Body of pancreas (tissue), 4 donors: ENCODE results near the gene PPP3R1. TPM values are rescaled to one million over a fixed set of nuclear protein-coding genes. Genes with fewer than 3 reads are reported as not detected.

Experiments used
- ATAC-seq: fragments of 150-250 bp; one replicate; pipeline ENCODE4 v1.9.1; 2016
- DNase-seq, 4 donors: peaks; one replicate each; pipeline ENCODE4 v3.0.0-alpha.2; 2019
- H3K27ac ChIP-seq, 4 donors: fragments of 200-600 bp; sonication (generic); 1 replicate in 3 of 4; 2 replicates in 1 of 4; pipeline versions ENCODE4 v1.5.1 to v1.6.1; 2016 to 2019; ENCODE audit warnings: mild to moderate bottlenecking in 1 of 4, mixed read lengths in 1 of 4, moderate library complexity in 1 of 4
- H3K27me3 ChIP-seq, 2 donors: fragments of 200-600 bp; sonication (generic); one replicate each; pipeline ENCODE4 v1.6.0; 2016; ENCODE audit warnings: mild to moderate bottlenecking in 1 of 2
- H3K36me3 ChIP-seq, 2 donors: fragments of 200-600 bp; sonication (generic); replicated peaks in 1 of 2; 2 replicates each; pipeline ENCODE4 v1.5.1; 2016; ENCODE audit warnings: low read depth in 2 of 2; ENCODE audit not compliant: insufficient read depth in 1 of 2
- H3K4me1 ChIP-seq: fragments of 200-600 bp; sonication (generic); one replicate; pipeline ENCODE4 v1.6.0; 2016
- H3K4me3 ChIP-seq, 2 donors: fragments of 200-600 bp; sonication (generic); 1 replicate in 1 of 2; 2 replicates in 1 of 2; pipeline ENCODE4 v1.5.1; 2016 to 2019
- H3K9me3 ChIP-seq, 3 donors: fragments of 200-600 bp; sonication (generic); 1 replicate in 2 of 3; 2 replicates in 1 of 3; pipeline ENCODE4 v1.5.1; 2016
- CTCF ChIP-seq, 7 experiments: fragments of 450-650 bp in 4 of 7; fragments of 200-600 bp in 3 of 7; sonication (generic) in 3 of 7; IDR thresholded peaks; one replicate each; pipeline ENCODE4 v1.5.1; 2016 to 2019; ENCODE audit warnings: antibody characterized with exemption in 7 of 7
- POLR2A ChIP-seq, 3 donors: fragments of 450-650 bp; IDR thresholded peaks; one replicate each; pipeline ENCODE4 v1.6.1; 2016; ENCODE audit warnings: antibody characterized with exemption in 3 of 3, mild to moderate bottlenecking in 2 of 3
- WGBS, 2 donors: methylation state at CpG; one replicate each; pipeline ENCODE4 v1.1.5; 2017; 5-methylcytosine and 5-hydroxymethylcytosine counted together
- intact Hi-C: fragments of 100-400 bp; cut with DNase I; formaldehyde crosslinking; loops from one replicate; pipeline ENCODE4 v1.15.1; 2023
- total RNA-seq, 2 donors: library from RNA; depleted of rRNA; stranded (reverse); fragments of >200 nt; gene quantifications; one replicate each; pipeline ENCODE4 v1.1.0, GENCODE V29; 2016

Gene PPP3R1
- total RNA-seq, 2 donors from 2014 or later: 11.2 to 15.6 TPM

- H3K27me3 ChIP-seq: no peaks in the 10 kb centered on the region
- ATAC-seq (no peak), DNase-seq (no peak)
- H3K4me1 ChIP-seq: peaks cover 23% of the 10 kb centered on the region
- H3K27ac ChIP-seq: peak overlapping the region; percentile 80 to 97 (median 94)
- H3K9me3 ChIP-seq: no peaks in the 10 kb centered on the region
- TF ChIP-seq POLR2A (IDR thresholded peaks at IDR 0.05): no peak
- no peak for TF ChIP-seq CTCF (IDR thresholded peaks at IDR 0.05)
- H3K4me3 ChIP-seq: peak overlapping the region; percentile 76 to 89
- WGBS, 2 donors: 2% methylated on average over 15 of the region's 15 CpGs
- intact Hi-C loops: no loop called here
- H3K36me3 ChIP-seq: no peaks in the 10 kb centered on the region
These were observed 1.1 kb upstream of the PPP3R1 start for GRCh38 chr2:68253219-68254068.

DNA sequence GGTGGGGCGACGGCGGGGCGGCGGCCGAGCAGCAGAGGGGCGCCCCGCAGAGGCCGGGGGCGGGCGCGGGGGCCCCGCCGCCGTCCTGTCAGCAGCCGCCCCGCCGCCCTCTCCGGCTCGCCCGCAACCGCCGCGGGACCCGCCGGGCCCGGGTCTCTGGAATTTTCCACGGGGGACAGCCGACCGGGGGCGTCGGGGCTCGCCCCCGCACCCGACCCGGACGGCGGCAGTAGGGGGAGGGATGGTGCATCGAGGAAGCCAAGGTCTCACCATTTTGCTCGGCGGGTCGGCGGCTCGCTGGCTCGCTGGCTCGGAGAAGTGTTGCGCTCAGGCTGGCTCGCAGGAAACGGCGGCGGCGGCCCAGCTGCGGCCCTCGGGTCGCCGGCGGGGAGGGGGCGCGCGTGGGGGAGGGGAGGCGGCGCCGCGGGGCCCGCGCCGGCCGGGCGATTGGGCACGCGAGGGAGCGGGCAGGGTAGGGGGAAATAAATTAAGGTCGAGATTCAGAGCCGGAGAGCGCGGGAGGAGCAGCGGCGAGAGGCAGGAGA is 405 bp downstream of the PPP3R1 start:
- TF ChIP-seq CTCF (IDR thresholded peaks at IDR 0.05) (no peak), POLR2A (IDR thresholded peaks at IDR 0.05) (no peak)

GRCh38 chr2:68251187-68251854 is 1.0 kb downstream of the PPP3R1 start:
- Histone ChIP-seq H3K27me3 (no peaks in the 10 kb centered on the region), H3K27ac (peak overlapping the region; percentile 80 to 97 (median 94)), H3K4me3 (peak overlapping the region; percentile 40 to 52), H3K36me3 (no peaks in the 10 kb centered on the region), H3K9me3 (no peaks in the 10 kb centered on the region), H3K4me1 (peaks cover 45% of the 10 kb centered on the region)
- ATAC-seq (peak; percentile 68), DNase-seq (peak; percentile 81 to 91 (median 86))
- TF ChIP-seq POLR2A (IDR thresholded peaks at IDR 0.05): peak; percentile 11 to 74 (median 73)
- TF ChIP-seq CTCF (IDR thresholded peaks at IDR 0.05): peak; percentile 54 to 96 (median 84)
- 0 to 1% methylated on average over 35 to 41 of the region's 41 CpGs for WGBS, 2 donors
- intact Hi-C loops: no loop called here

More for the DNA sequence above, 405 bp downstream of the PPP3R1 start:
- peak in 3 of 4 donors; percentile 31 to 40 (median 36) for DNase-seq
- H3K4me3 ChIP-seq: peak overlapping the region; percentile 40 to 52
- H3K27me3 ChIP-seq: no peaks in the 10 kb centered on the region
- WGBS, 2 donors: 0 to 1% methylated on average over 6 to 66 of the region's 78 CpGs
- peak overlapping the region; percentile 80 to 97 (median 94) for H3K27ac ChIP-seq
- peak; percentile 17 for ATAC-seq
- no peaks in the 10 kb centered on the region for H3K36me3 ChIP-seq
- no peaks in the 10 kb centered on the region for H3K9me3 ChIP-seq
- intact Hi-C loops: no loop called here
- peaks cover 38% of the 10 kb centered on the region for H3K4me1 ChIP-seq

GRCh38 chr2:68250652-68251186 is 1.6 kb downstream of the PPP3R1 start:
- TF ChIP-seq POLR2A (IDR thresholded peaks at IDR 0.05) (no peak), CTCF (IDR thresholded peaks at IDR 0.05) (no peak)
- Histone ChIP-seq H3K36me3 (no peaks in the 10 kb centered on the region), H3K4me1 (peaks cover 49% of the 10 kb centered on the region), H3K27me3 (no peaks in the 10 kb centered on the region), H3K27ac (peak overlapping the region; percentile 59 to 97 (median 94)), H3K9me3 (no peaks in the 10 kb centered on the region), H3K4me3 (peak overlapping the region; percentile 40 to 52)
- ATAC-seq: no peak
- no peak for DNase-seq
- 0 to 1% methylated on average over 15 of the region's 15 CpGs for WGBS, 2 donors
- intact Hi-C loops: no loop called here
